GM12878 (cell line): Measurements from ENCODE around the gene GBX1.

Source experiments
- CTCF ChIP-seq, 3 experiments: IDR thresholded peaks in 2 of 3; conservative IDR thresholded peaks in 1 of 3; 2 replicates each; pipeline ENCODE4 v1.5.1; 2011; ENCODE audit warnings: low read depth in 3 of 3, low read length in 3 of 3, mild to moderate bottlenecking in 3 of 3, control low read depth in 2 of 3, moderate library complexity in 2 of 3, inconsistent platforms in 1 of 3, mixed read lengths in 1 of 3; ENCODE audit not compliant: control insufficient read depth in 2 of 3, insufficient read depth in 1 of 3; ENCODE audit errors: extremely low read depth in 1 of 3
- RCOR1 ChIP-seq: conservative IDR thresholded peaks from 2 replicates; pipeline ENCODE4 v1.6.1; 2012; ENCODE audit warnings: low read depth, low read length, improper control_type of control experiment

DNA sequence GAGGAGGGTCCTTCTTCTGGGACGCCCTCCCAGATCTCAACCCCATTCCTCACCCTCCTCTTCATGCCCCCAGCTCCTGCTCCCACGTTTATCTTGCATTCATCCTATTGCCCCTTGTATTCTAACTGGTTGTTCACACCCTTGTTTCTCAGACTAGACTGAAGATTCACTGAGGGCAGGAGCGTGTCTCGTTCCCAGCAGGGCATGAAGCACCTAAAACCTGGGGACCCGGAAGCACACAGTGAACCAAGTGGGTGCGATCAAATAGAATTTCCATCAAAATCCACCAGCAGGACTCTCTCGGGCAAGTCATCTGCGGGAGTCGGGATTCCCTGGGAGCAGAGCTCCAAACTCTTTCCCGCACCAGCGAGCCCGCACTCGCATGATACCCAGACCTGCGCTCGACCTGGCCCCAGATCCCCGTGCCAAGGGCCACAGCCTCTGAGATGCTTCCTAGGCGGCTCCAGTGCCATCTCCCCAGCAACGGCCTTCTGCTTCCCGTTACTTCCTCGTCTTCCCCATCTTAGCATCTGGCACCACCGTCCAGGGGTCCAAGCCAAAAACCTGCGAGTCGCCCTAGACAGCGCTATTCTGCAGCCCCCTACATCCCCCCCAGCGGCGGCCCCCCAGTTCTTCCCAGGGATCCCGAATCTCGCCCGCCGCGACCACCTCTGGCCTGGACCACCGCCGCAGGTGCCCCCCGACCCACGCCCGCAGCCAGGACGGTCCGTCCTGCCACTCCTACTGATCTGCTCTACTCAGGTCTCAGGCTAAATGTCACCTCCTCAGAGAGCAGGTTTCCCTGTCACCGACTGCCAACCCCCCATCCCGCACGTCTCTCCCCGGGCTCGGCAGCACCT, 6.1 kb upstream of the GBX1 start:
- no peak for TF ChIP-seq RCOR1
- no peak for TF ChIP-seq CTCF (IDR thresholded peaks at IDR 0.05 in 2 of 3, conservative IDR thresholded peaks at IDR 0.05 in 1 of 3; ENCODE audit: control insufficient read depth in 2 of 3, extremely low read depth in 1 of 3, insufficient read depth in 1 of 3, low read depth in 3 of 3, low read length in 3 of 3)
